ENCODE results near the gene LNPK. TPM values are rescaled to one million over a fixed set of nuclear protein-coding genes. Genes with fewer than 3 reads are reported as not detected.
"Not testable (repeated sequence)": the region's sequence is repeated elsewhere in the genome, so short reads cannot be mapped to it uniquely, and the experiment has no call there.

LNPK gene
- total RNA-seq, 1 donor from 2014 or later = 35.2 TPM

DNA sequence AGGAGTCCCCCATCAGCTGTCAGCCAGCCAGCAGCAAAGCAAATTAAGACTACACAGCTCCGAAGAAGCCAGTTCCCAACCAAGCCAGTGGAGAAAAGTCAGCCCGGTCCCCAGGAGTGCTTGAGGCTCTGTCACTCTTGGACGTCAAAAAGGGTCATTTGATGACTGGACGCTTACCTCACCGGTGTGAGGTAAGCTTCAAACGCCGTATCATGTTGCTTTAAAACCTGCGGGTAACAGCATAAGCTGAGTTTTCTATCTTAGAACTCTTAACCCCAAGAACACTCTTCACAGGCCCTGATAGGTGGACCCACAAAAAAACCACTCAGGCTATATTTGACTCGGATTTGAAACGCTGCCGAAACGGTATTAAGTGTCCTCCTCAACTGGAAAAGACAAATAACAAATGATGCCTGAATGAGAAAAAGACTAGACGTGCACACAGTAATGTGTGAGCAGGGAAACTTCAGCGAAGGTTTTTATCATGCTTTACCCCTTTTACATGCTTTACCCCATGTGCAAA lies 682 bp upstream of the LNPK start:
- H3K27ac Mint-ChIP-seq = peak overlapping the region; percentile 91

GRCh38 chr2:176001281-176001915 lies 669 bp downstream of the LNPK start:
- intact Hi-C loops (cut with micrococcal nuclease) = loop anchor here (1.0 to 5.0 kb wide), 3 partner anchors 268 to 1754 kb away; partner anchors contain the start of genes MTX2 and OLA1
- Mint-ChIP-seq H3K9me3 (no peaks in the 10 kb centered on the region), H3K4me3 (peak overlapping the region; percentile 95)

More for the DNA sequence above, 682 bp upstream of the LNPK start:
- Mint-ChIP-seq H3K4me1 (ENCODE audit: low read depth) (peaks cover 25% of the 10 kb centered on the region), H3K27me3 (ENCODE audit: insufficient read depth) (peaks cover 7% of the 10 kb centered on the region), H3K9me3 (no peaks in the 10 kb centered on the region), H3K4me3 (peak overlapping the region; percentile 95), H3K36me3 (ENCODE audit: low read depth) (peaks cover 5% of the 10 kb centered on the region)
- no peak for DNase-seq (ENCODE audit: low spot score)
- intact Hi-C loops (cut with micrococcal nuclease) = loop anchor here (5.0 kb wide), 2 partner anchors 930 to 1755 kb away; partner anchors contain the start of gene OLA1

GRCh38 chr2:175999283-175999819 lies 2.7 kb downstream of the LNPK start:
- intact Hi-C loops (cut with micrococcal nuclease) = no loop called here
- H3K9me3 Mint-ChIP-seq = no peaks in the 10 kb centered on the region
- no peak overlapping the region for H3K27ac Mint-ChIP-seq
- H3K4me3 Mint-ChIP-seq = no peak overlapping the region
- DNase-seq (ENCODE audit: low spot score) = no peak
- H3K36me3 Mint-ChIP-seq (ENCODE audit: low read depth) = peaks cover 5% of the 10 kb centered on the region
- no peaks in the 10 kb centered on the region for H3K27me3 Mint-ChIP-seq (ENCODE audit: insufficient read depth)
- peaks cover 25% of the 10 kb centered on the region for H3K4me1 Mint-ChIP-seq (ENCODE audit: low read depth)

More at GRCh38 chr2:176001281-176001915, 669 bp downstream of the LNPK start:
- Mint-ChIP-seq H3K36me3 (ENCODE audit: low read depth) (peaks cover 5% of the 10 kb centered on the region), H3K27me3 (ENCODE audit: insufficient read depth) (peaks cover 3% of the 10 kb centered on the region), H3K4me1 (ENCODE audit: low read depth) (peaks cover 25% of the 10 kb centered on the region), H3K27ac (peak overlapping the region; percentile 91)
- peak; percentile 37 for DNase-seq (ENCODE audit: low spot score)

DNA sequence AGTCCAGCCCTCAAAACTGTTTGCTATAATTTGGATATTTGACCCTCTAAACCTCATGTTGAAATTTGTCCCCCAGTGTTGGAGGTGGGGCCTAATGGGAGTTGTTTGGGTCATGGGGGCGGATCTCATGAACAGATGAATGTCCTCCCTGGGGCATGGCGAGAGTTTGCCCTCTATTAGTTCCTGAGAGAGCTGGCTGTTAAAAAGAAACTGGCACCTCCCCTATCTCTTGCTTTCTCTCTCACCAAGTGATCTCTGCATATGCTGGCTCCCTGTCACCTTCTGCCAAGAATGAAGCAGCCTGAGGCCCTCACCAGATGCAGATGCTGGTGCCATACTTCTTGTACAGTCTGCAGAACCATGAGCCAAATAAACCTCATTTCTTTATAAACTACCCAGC lies 12.0 kb downstream of the LNPK start:
- no peak overlapping the region for H3K27ac Mint-ChIP-seq
- H3K9me3 Mint-ChIP-seq = no peaks in the 10 kb centered on the region
- H3K4me3 Mint-ChIP-seq = no peak overlapping the region
- no peaks in the 10 kb centered on the region for H3K4me1 Mint-ChIP-seq (ENCODE audit: low read depth)
- intact Hi-C loops (cut with micrococcal nuclease) = no loop called here
- peaks cover 22% of the 10 kb centered on the region for H3K36me3 Mint-ChIP-seq (ENCODE audit: low read depth)
- no peak for DNase-seq (ENCODE audit: low spot score)
- H3K27me3 Mint-ChIP-seq (ENCODE audit: insufficient read depth) = no peaks in the 10 kb centered on the region

DNA sequence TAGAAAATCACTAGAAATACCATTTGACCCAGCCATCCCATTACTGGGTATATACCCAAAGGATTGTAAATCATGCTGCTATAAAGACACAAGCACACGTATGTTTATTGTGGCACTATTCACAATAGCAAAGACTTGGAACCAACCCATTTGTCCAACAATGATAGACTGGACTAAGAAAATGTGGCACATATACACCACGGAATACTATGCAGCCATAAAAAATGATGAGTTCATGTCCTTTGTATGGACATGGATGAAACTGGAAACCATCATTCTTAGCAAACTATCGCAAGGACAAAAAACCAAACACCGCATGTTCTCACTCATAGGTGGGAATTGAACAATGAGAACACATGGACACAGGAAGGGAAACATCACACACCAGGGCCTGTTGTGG lies 14.9 kb downstream of the LNPK start:
- intact Hi-C loops (cut with micrococcal nuclease); DNase-seq (ENCODE audit: low spot score); H3K4me3 Mint-ChIP-seq; H3K9me3 Mint-ChIP-seq; H3K4me1 Mint-ChIP-seq (ENCODE audit: low read depth); H3K27ac Mint-ChIP-seq; H3K27me3 Mint-ChIP-seq (ENCODE audit: insufficient read depth): not testable (repeated sequence)
- peaks cover 26% of the 10 kb centered on the region for H3K36me3 Mint-ChIP-seq (ENCODE audit: low read depth)

DNA sequence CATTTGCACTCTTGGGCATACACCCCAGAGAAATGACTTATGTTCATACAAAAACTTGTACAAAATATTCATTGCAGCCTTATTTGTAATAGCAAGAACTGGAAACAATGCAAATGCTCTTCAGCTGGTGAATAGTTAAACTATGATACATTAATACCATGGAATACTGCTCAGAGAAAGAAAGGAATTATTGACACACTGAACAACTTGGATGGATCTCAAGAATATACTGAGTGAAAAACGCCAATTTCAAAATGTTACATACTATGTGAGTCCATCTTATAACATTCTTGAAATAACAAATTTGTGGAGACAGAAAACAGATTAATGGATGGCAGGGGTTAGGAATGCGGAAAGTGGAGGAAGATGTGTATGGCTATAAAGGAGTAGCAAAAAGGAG lies 17.2 kb downstream of the LNPK start:
- intact Hi-C loops (cut with micrococcal nuclease) = no loop called here
- H3K4me1 Mint-ChIP-seq (ENCODE audit: low read depth) = no peaks in the 10 kb centered on the region
- H3K27me3 Mint-ChIP-seq (ENCODE audit: insufficient read depth) = no peaks in the 10 kb centered on the region
- H3K4me3 Mint-ChIP-seq = no peak overlapping the region
- no peaks in the 10 kb centered on the region for H3K9me3 Mint-ChIP-seq
- DNase-seq (ENCODE audit: low spot score) = no peak
- H3K27ac Mint-ChIP-seq = no peak overlapping the region
- peaks cover 21% of the 10 kb centered on the region for H3K36me3 Mint-ChIP-seq (ENCODE audit: low read depth)

- Mint-ChIP-seq H3K4me3 (no peak overlapping the region), H3K27ac (no peak overlapping the region)
These were observed 20.5 kb downstream of the LNPK start for GRCh38 chr2:175981551-175981950.

DNA sequence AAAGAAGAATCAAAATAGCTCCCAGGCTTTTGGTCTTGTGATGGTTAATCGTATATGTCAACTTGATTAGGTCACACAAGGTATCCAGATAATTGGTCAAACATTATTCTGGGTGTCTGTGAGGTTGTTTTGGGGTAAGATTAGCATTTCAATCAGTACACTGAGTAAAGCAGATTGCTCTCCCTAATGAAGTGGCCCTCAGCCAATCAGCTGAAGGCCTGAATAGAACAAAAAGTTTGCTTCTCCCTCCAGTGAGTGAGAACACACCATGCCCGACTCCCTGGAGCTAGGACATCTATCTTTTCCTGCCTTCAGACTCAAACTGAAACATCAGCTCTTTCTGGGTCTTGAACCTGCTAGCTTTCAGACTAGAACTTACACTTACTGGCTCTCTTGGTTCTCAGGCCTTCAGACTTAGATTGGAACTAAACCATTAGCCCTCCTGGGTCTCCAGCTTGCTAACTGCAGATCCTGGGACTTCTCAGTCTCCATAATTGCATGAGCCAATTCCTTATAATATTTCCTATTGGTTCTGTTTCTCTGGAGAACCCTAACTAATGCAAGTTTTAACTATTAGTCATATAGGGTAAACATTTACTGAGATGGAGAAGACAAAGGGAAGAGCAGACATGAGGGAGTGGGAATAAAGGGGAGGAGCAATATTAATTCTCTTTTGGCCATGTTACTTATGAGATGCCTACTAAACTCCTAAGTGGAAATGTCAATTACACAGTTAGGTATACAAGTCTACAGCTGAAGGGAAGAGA lies 25.5 kb downstream of the LNPK start:
- intact Hi-C loops (cut with micrococcal nuclease) = no loop called here
- no peaks in the 10 kb centered on the region for H3K4me1 Mint-ChIP-seq (ENCODE audit: low read depth)
- H3K4me3 Mint-ChIP-seq = no peak overlapping the region
- no peak for DNase-seq (ENCODE audit: low spot score)
- peaks cover 2% of the 10 kb centered on the region for H3K9me3 Mint-ChIP-seq
- no peaks in the 10 kb centered on the region for H3K27me3 Mint-ChIP-seq (ENCODE audit: insufficient read depth)
- H3K36me3 Mint-ChIP-seq (ENCODE audit: low read depth) = peaks cover 31% of the 10 kb centered on the region
- H3K27ac Mint-ChIP-seq = no peak overlapping the region

More at GRCh38 chr2:175981551-175981950, 20.5 kb downstream of the LNPK start:
- no peak for DNase-seq (ENCODE audit: low spot score)
- peaks cover 23% of the 10 kb centered on the region for H3K36me3 Mint-ChIP-seq (ENCODE audit: low read depth)
- H3K9me3 Mint-ChIP-seq = no peaks in the 10 kb centered on the region
- H3K27me3 Mint-ChIP-seq (ENCODE audit: insufficient read depth) = no peaks in the 10 kb centered on the region
- no peaks in the 10 kb centered on the region for H3K4me1 Mint-ChIP-seq (ENCODE audit: low read depth)
- intact Hi-C loops (cut with micrococcal nuclease) = no loop called here

GRCh38 chr2:175973373-175973772 lies 28.7 kb downstream of the LNPK start:
- H3K9me3 Mint-ChIP-seq = peaks cover 2% of the 10 kb centered on the region
- DNase-seq (ENCODE audit: low spot score) = no peak
- no peaks in the 10 kb centered on the region for H3K4me1 Mint-ChIP-seq (ENCODE audit: low read depth)
- intact Hi-C loops (cut with micrococcal nuclease) = no loop called here
- H3K27me3 Mint-ChIP-seq (ENCODE audit: insufficient read depth) = no peaks in the 10 kb centered on the region
- no peak overlapping the region for H3K27ac Mint-ChIP-seq
- H3K4me3 Mint-ChIP-seq = no peak overlapping the region
- peaks cover 35% of the 10 kb centered on the region for H3K36me3 Mint-ChIP-seq (ENCODE audit: low read depth)

DNA sequence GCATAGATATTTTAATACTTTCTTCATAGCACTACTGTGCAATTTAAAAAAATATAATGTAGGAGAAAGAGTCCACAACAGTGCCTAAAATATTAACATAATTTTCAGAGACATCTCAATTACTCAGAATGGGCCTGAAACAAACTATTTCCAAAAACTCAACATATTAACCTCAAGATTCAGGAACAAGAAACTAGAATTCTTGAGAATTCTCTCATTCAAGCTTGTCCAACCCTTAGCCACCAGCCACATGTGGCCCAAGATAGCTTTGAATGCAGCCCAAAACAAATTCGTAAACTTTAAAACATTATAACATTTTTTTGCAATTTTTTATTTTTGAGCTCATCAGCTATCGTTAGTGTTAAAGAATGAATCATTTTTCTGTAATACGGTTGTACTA lies 35.2 kb downstream of the LNPK start:
- Mint-ChIP-seq H3K9me3 (peaks cover 4% of the 10 kb centered on the region), H3K27ac (no peak overlapping the region), H3K4me3 (no peak overlapping the region), H3K36me3 (ENCODE audit: low read depth) (peaks cover 14% of the 10 kb centered on the region), H3K4me1 (ENCODE audit: low read depth) (no peaks in the 10 kb centered on the region), H3K27me3 (ENCODE audit: insufficient read depth) (no peaks in the 10 kb centered on the region)
- no peak for DNase-seq (ENCODE audit: low spot score)
- intact Hi-C loops (cut with micrococcal nuclease) = no loop called here

DNA sequence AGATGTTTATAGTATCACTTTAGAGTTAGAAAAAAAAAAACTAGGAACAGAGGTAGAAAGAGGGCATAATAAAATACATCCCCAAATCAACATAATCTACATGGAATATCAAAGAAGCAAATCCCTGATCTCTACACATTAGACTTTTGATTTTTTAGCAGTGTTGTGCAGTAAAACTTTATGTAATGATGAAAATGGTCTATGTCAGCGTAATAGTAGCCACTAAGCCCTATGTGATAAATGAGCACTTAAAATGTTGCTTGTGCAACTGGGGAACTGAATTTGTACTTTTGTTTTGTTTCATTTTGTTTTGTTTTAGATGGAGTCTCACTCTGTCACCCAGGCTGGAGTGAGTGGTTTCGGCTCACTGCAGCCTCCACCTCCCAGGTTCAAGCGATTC lies 36.3 kb downstream of the LNPK start:
- H3K4me3 Mint-ChIP-seq = no peak overlapping the region
- intact Hi-C loops (cut with micrococcal nuclease) = no loop called here
- peaks cover 6% of the 10 kb centered on the region for H3K9me3 Mint-ChIP-seq
- DNase-seq (ENCODE audit: low spot score) = no peak
- H3K36me3 Mint-ChIP-seq (ENCODE audit: low read depth) = peaks cover 16% of the 10 kb centered on the region
- no peaks in the 10 kb centered on the region for H3K27me3 Mint-ChIP-seq (ENCODE audit: insufficient read depth)
- no peak overlapping the region for H3K27ac Mint-ChIP-seq
- H3K4me1 Mint-ChIP-seq (ENCODE audit: low read depth) = no peaks in the 10 kb centered on the region

GRCh38 chr2:175964195-175964594 lies 37.9 kb downstream of the LNPK start:
- Mint-ChIP-seq H3K27me3 (ENCODE audit: insufficient read depth) (no peaks in the 10 kb centered on the region), H3K4me3 (no peak overlapping the region), H3K4me1 (ENCODE audit: low read depth) (no peaks in the 10 kb centered on the region), H3K36me3 (ENCODE audit: low read depth) (peaks cover 19% of the 10 kb centered on the region), H3K27ac (no peak overlapping the region), H3K9me3 (peaks cover 6% of the 10 kb centered on the region)
- intact Hi-C loops (cut with micrococcal nuclease) = no loop called here
- no peak for DNase-seq (ENCODE audit: low spot score)

DNA sequence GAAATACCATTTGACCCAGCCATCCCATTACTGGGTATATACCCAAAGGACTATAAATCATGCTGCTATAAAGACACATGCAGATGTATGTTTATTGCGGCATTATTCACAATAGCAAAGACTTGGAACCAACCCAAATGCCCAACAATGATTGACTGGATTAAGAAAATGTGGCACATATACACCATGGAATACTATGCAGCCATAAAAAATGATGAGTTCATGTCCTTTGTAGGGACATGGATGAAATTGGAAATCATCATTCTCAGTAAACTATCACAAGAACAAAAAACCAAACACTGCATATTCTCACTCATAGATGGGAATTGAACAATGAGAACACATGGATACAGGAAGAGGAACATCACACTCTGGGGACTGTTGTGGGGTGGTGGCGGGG lies 38.9 kb downstream of the LNPK start:
- intact Hi-C loops (cut with micrococcal nuclease); H3K4me1 Mint-ChIP-seq (ENCODE audit: low read depth); H3K4me3 Mint-ChIP-seq; H3K27ac Mint-ChIP-seq; DNase-seq (ENCODE audit: low spot score); H3K27me3 Mint-ChIP-seq (ENCODE audit: insufficient read depth); H3K9me3 Mint-ChIP-seq: not testable (repeated sequence)
- H3K36me3 Mint-ChIP-seq (ENCODE audit: low read depth) = peaks cover 24% of the 10 kb centered on the region

Measured in activated T-helper 1 cell treated with anti-CD3 and anti-CD28 coated beads, Interleukin-12 subunit alpha, Interleukin-12 subunit beta, Interleukin-2, Interleukin-4 antibody, amounts not matched to agents 30 ng/mL and 10 ng/mL and 1 ng/mL, durations not matched to agents 14 hours and 24 hours and 36 hours (primary cell).